Measurements from ENCODE around the gene CGN. TPM values are rescaled to one million over a fixed set of nuclear protein-coding genes. Genes with fewer than 3 reads are reported as not detected.
A peak's percentile ranks its signal among the peaks of the same experiment; 100 is the strongest.

The CGN gene
- total and polyA plus RNA-seq, 2 donors (not counting 3 experiments of a cell fraction or from before 2014, with no cell fraction given), result 0.32 to 0.73 TPM

- Histone ChIP-seq H3K9me1 (replicated peaks; ENCODE audit: control insufficient read depth, extremely low read depth, insufficient read depth, low read length) (no peaks in the 10 kb centered on the region), H3K4me2 (ENCODE audit: insufficient read depth, low read length) (no peak overlapping the region), H3K9ac (replicated peaks; ENCODE audit: extremely low read depth, insufficient read depth, low read length) (no peak overlapping the region), H3K4me3 (replicated peaks in 1 of 3; ENCODE audit: insufficient read depth in 1 of 3, low read depth in 1 of 3, low read length in 3 of 3) (no peak overlapping the region), H3K36me3 (ENCODE audit: control insufficient read depth in 2 of 2, extremely low read depth in 1 of 2, insufficient read depth in 2 of 2, low read length in 2 of 2) (no peaks in the 10 kb centered on the region), H3K79me2 (ENCODE audit: control insufficient read depth, insufficient read depth, low read length) (no peaks in the 10 kb centered on the region), H3K27ac (ENCODE audit: insufficient read depth, low read depth, low read length) (no peak overlapping the region), H3K4me1 (ENCODE audit: control insufficient read depth, extremely low read depth, insufficient read depth, low read length) (no peaks in the 10 kb centered on the region), H2AFZ (ENCODE audit: low read depth, low read length) (peak overlapping the region; percentile 36), H3K9me3 (replicated peaks; ENCODE audit: control insufficient read depth, insufficient read depth, low read length) (no peaks in the 10 kb centered on the region), H3K27me3 (ENCODE audit: control insufficient read depth in 2 of 2, insufficient read depth in 2 of 2, low read length in 2 of 2) (no peaks in the 10 kb centered on the region), H4K20me1 (replicated peaks; ENCODE audit: control insufficient read depth, extremely low read depth, insufficient read depth, low read length) (no peaks in the 10 kb centered on the region)
- FAIRE-seq, result no peak
- intact Hi-C loops (cut with micrococcal nuclease), result no loop called here
- peak; percentile 12 for DNase-seq (ENCODE audit: low read depth, low spot score)
- BruUV-seq (replicated peaks), result no TSS peak
- CTCF ChIA-PET, result interaction anchor here (0.7 to 3.1 kb wide), 2 partner anchors 13 to 131 kb away, joined by 5 to 9 read pairs; no protein-coding TSS in a partner anchor
- POLR2A ChIA-PET, result interaction anchor here (1.0 kb wide), 1 partner anchor 34 kb away, joined by 3 read pairs; no protein-coding TSS in a partner anchor
- TF ChIP-seq JUN (IDR thresholded peaks at IDR 0.05; ENCODE audit: borderline replicate concordance, insufficient read depth, insufficient read length, low read depth) (no peak), GATA2 (IDR thresholded peaks at IDR 0.05; ENCODE audit: insufficient read depth, insufficient read length, low read depth, low read length) (no peak), FOS (IDR thresholded peaks at IDR 0.05; ENCODE audit: borderline replicate concordance, insufficient read depth, low read length) (peak; percentile 61), MAX (IDR thresholded peaks at IDR 0.05; ENCODE audit: insufficient read depth, insufficient read length) (no peak), POLR2AphosphoS5 (IDR thresholded peaks at IDR 0.05; ENCODE audit: insufficient read depth, low read depth, low read length) (no peak), POLR2A (IDR thresholded peaks at IDR 0.05; ENCODE audit: low read depth, low read length) (no peak), EZH2 (IDR thresholded peaks at IDR 0.05; ENCODE audit: borderline replicate concordance, low read depth, low read length, severe bottlenecking) (no peak), MYC (IDR thresholded peaks at IDR 0.05; ENCODE audit: low read depth, low read length) (no peak)
- dilution Hi-C loops (cut with MboI; ENCODE audit: extremely low pct_ligation_motif_present, low sequenced_read_pairs), result no loop called here
These were observed 63.7 kb downstream of the CGN start for GRCh38 chr1:151574575-151575529.
